22Rv1 (cell line): ENCODE results near the gene RAN.

ENCODE experiments used
- CTCF ChIP-seq: fragments of 450-650 bp; IDR thresholded peaks from 2 replicates; pipeline ENCODE4 v1.5.1; 2017; ENCODE audit warnings: mild to moderate bottlenecking
- ZFX ChIP-seq: fragments of 450-650 bp; IDR thresholded peaks from 2 replicates; pipeline ENCODE4 v1.6.1; 2017; ENCODE audit warnings: antibody characterized with exemption, borderline replicate concordance

DNA sequence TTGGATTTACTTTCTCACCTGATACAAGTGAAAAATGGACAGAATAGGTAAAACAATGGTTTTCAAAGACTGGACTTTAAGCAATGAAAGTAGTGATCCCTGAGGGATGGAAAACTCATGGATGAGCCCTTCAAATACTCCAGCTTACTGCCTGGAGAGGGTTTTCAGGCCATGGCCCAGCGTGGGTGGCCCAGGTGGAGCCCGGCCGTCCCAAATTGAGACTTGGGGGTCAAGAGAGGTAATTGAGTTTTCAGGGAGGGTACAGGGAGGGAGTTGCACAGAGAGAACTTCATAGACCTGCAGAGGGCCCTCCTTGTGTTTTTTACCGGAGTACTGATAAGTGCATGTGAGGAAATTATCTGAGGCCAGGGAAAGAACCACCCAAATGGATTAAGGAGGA lies 37.2 kb downstream of the RAN start:
- TF ChIP-seq CTCF: no peak
- TF ChIP-seq ZFX: no peak
